Endothelial cell of umbilical vein (primary cell): ENCODE results near the gene ACER1. TPM values are rescaled to one million over a fixed set of nuclear protein-coding genes. Genes with fewer than 3 reads are reported as not detected.
A peak's percentile ranks its signal among the peaks of the same experiment; 100 is the strongest.
"Not testable (repeated sequence)": the region's sequence is repeated elsewhere in the genome, so short reads cannot be mapped to it uniquely, and the experiment has no call there.

Source experiments
- BruUV-seq: library from RNA; stranded (reverse); fragments of 400-500 nt; replicated peaks from 2 replicates; lab custom pipeline; 2021; lab: Mats Ljungman, UMichigan
- CTCF ChIA-PET: fragments of 300-600, 350-600 bp; sonication (Branson Sonifier 250); formaldehyde crosslinking; loops from one replicate; lab custom pipeline; 2021; ENCODE audit warnings: antibody characterized with exemption, inconsistent platforms; lab: Charles Lee
- POLR2A ChIA-PET: fragments of 300-600, 350-600 bp; sonication (Branson Sonifier 250); formaldehyde crosslinking; loops from one replicate; lab custom pipeline; 2021; ENCODE audit warnings: antibody characterized with exemption, inconsistent platforms; lab: Charles Lee
- DNase-seq: peaks from one replicate; pipeline ENCODE4 v3.0.0-alpha.2; 2011; ENCODE audit warnings: low read depth, low spot score
- FAIRE-seq: peaks from 2 replicates; lab custom pipeline; 2011; peaks lifted over from hg19 to GRCh38; lab: Jason Lieb, UNC
- H2AFZ ChIP-seq: 2 replicates; pipeline ENCODE4 v1.6.0; 2012; ENCODE audit warnings: low read depth, low read length, control low read depth, inconsistent platforms
- H3K27ac ChIP-seq: 2 replicates; pipeline ENCODE4 v1.5.1; 2011; ENCODE audit warnings: low read depth, mild to moderate bottlenecking, control low read depth, low read length, moderate library complexity; ENCODE audit not compliant: insufficient read depth
- H3K27me3 ChIP-seq, 2 experiments: 2 replicates each; pipeline versions ENCODE4 v1.6.0 to v1.6.1; 2011; ENCODE audit warnings: low read length in 2 of 2, mixed read lengths in 1 of 2; ENCODE audit not compliant: control insufficient read depth in 2 of 2, insufficient read depth in 2 of 2
- H3K36me3 ChIP-seq, 2 experiments: 2 replicates in 1 of 2; 3 replicates in 1 of 2; pipeline ENCODE4 v1.5.1; 2011; ENCODE audit warnings: low read length in 2 of 2, mild to moderate bottlenecking in 1 of 2, moderate library complexity in 1 of 2; ENCODE audit not compliant: control insufficient read depth in 2 of 2, insufficient read depth in 2 of 2; ENCODE audit errors: extremely low read depth in 1 of 2
- H3K4me1 ChIP-seq: 3 replicates; pipeline ENCODE4 v1.5.1; 2011; ENCODE audit warnings: mild to moderate bottlenecking, low read length; ENCODE audit not compliant: control insufficient read depth, insufficient read depth; ENCODE audit errors: extremely low read depth
- H3K4me2 ChIP-seq: 2 replicates; pipeline ENCODE4 v1.6.1; 2011; ENCODE audit warnings: low read length, control low read depth, mixed read lengths; ENCODE audit not compliant: insufficient read depth
- H3K4me3 ChIP-seq, 3 experiments: fragments of 200-600 bp in 1 of 3; sonication (generic), shearing (Covaris generic) in 1 of 3; replicated peaks in 1 of 3; 2 replicates each; pipeline ENCODE4 v1.5.1; 2011 to 2016; ENCODE audit warnings: control low read depth in 3 of 3, low read length in 3 of 3, mild to moderate bottlenecking in 2 of 3, inconsistent platforms in 1 of 3, low read depth in 1 of 3, moderate library complexity in 1 of 3; ENCODE audit not compliant: insufficient read depth in 1 of 3
- H3K79me2 ChIP-seq: 2 replicates; pipeline ENCODE4 v1.6.0; 2012; ENCODE audit warnings: low read length, inconsistent platforms; ENCODE audit not compliant: control insufficient read depth, insufficient read depth
- H3K9ac ChIP-seq: replicated peaks from 2 replicates; pipeline ENCODE3; 2011; ENCODE audit warnings: low read length, control low read depth; ENCODE audit not compliant: insufficient read depth; ENCODE audit errors: extremely low read depth
- H3K9me1 ChIP-seq: replicated peaks from 3 replicates; pipeline ENCODE4 v1.6.0; 2011; ENCODE audit warnings: mild to moderate bottlenecking, low read length; ENCODE audit not compliant: control insufficient read depth, insufficient read depth; ENCODE audit errors: extremely low read depth
- H3K9me3 ChIP-seq: replicated peaks from 2 replicates; pipeline ENCODE4 v1.5.1; 2012; ENCODE audit warnings: low read length, inconsistent platforms; ENCODE audit not compliant: control insufficient read depth, insufficient read depth
- H4K20me1 ChIP-seq: replicated peaks from 2 replicates; pipeline ENCODE3; 2011; ENCODE audit warnings: mild to moderate bottlenecking, low read length; ENCODE audit not compliant: control insufficient read depth, insufficient read depth; ENCODE audit errors: extremely low read depth
- CTCF ChIP-seq, 2 donors: IDR thresholded peaks; 1 replicate in 1 of 2; 2 replicates in 1 of 2; pipeline ENCODE4 v1.5.1; 2011; ENCODE audit warnings: low read length in 2 of 2, mild to moderate bottlenecking in 2 of 2, moderate library complexity in 2 of 2, control low read depth in 1 of 2, inconsistent platforms in 1 of 2, low read depth in 1 of 2; ENCODE audit not compliant: insufficient read depth in 1 of 2; ENCODE audit errors: extremely low read depth in 1 of 2
- EZH2 ChIP-seq: IDR thresholded peaks from 2 replicates; pipeline ENCODE4 v1.6.1; 2012; ENCODE audit warnings: borderline replicate concordance, low read depth, mild to moderate bottlenecking, moderate library complexity, low read length, inconsistent platforms; ENCODE audit not compliant: severe bottlenecking
- FOS ChIP-seq: IDR thresholded peaks from 2 replicates; pipeline ENCODE4 v1.6.1; 2011; ENCODE audit warnings: mild to moderate bottlenecking, low read length, moderate library complexity, borderline replicate concordance; ENCODE audit not compliant: insufficient read depth
- GATA2 ChIP-seq: IDR thresholded peaks from 2 replicates; pipeline ENCODE4 v1.7.0; 2011; ENCODE audit warnings: low read depth, mild to moderate bottlenecking, moderate library complexity, mixed read lengths, low read length; ENCODE audit not compliant: insufficient read length, insufficient read depth
- JUN ChIP-seq: IDR thresholded peaks from 2 replicates; pipeline ENCODE4 v1.6.1; 2011; ENCODE audit warnings: borderline replicate concordance, low read depth; ENCODE audit not compliant: insufficient read length, insufficient read depth
- MYC ChIP-seq: IDR thresholded peaks from one replicate; pipeline ENCODE4 v1.6.1; 2011; ENCODE audit warnings: mild to moderate bottlenecking, low read depth, low read length
- POLR2A ChIP-seq: IDR thresholded peaks from 2 replicates; pipeline ENCODE4 v1.6.1; 2012; ENCODE audit warnings: low read depth, mild to moderate bottlenecking, control low read depth, low read length
- POLR2AphosphoS5 ChIP-seq: IDR thresholded peaks from 2 replicates; pipeline ENCODE4 v1.6.1; 2012; ENCODE audit warnings: low read depth, mild to moderate bottlenecking, control low read depth, low read length, moderate library complexity; ENCODE audit not compliant: insufficient read depth
- dilution Hi-C: fragments of 300-500 bp; cut with MboI; formaldehyde crosslinking; loops from one replicate; pipeline ENCODE4 v1.15.0; 2019; ENCODE audit warnings: low sequenced_read_pairs; ENCODE audit not compliant: extremely low pct_ligation_motif_present
- intact Hi-C: fragments of 100-400 bp; cut with micrococcal nuclease; formaldehyde crosslinking; loops from one replicate; pipeline ENCODE4 v1.10.0; 2022
- polyA plus RNA-seq, 4 experiments: library from polyadenylated mRNA; depleted of rRNA in 3 of 4; stranded (reverse) in 3 of 4; unstranded in 1 of 4; fragments of >200 nt; gene quantifications; 2 replicates each; pipeline versions ENCODE4 v1.2.1 to v1.2.3, GENCODE V29; 2011 to 2012; ENCODE audit warnings: missing spikeins in 1 of 4
- total RNA-seq: library from RNA; stranded (reverse); gene quantifications from 2 replicates; pipeline ENCODE4 v1.2.3, GENCODE V29; 2021
- TF ChIP-seq, protein P1 (sequence below): IDR thresholded peaks from 2 replicates; pipeline ENCODE4 v1.6.1; 2011; ENCODE audit not compliant: insufficient read depth, insufficient read length

The ACER1 gene
- total and polyA plus RNA-seq, 2 donors (not counting 3 experiments of a cell fraction or from before 2014, with no cell fraction given), result 0.04 TPM; not detected in 1

GRCh38 chr19:6362027-6362350, 28.6 kb upstream of the ACER1 start:
- H3K27me3 ChIP-seq, result no peaks in the 10 kb centered on the region
- peaks cover 13% of the 10 kb centered on the region for H3K79me2 ChIP-seq
- ChIA-PET POLR2A (interaction anchor here (3.4 kb wide), 1 partner anchor 10 kb away, joined by 16 read pairs; the partner anchor contains the start of gene ALKBH7), CTCF (interaction anchor here (1.1 to 1.7 kb wide), 5 partner anchors 10 to 236 kb away, joined by 3 to 8 read pairs (median 4); partner anchors contain the start of gene ALKBH7)
- DNase-seq, result no peak
- BruUV-seq, result no TSS peak
- H2AFZ ChIP-seq, result peak overlapping the region; percentile 96
- H3K9ac ChIP-seq, result peak overlapping the region; percentile 77
- no peaks in the 10 kb centered on the region for H4K20me1 ChIP-seq
- intact Hi-C loops, result no loop called here
- dilution Hi-C loops, result no loop called here
- TF ChIP-seq POLR2A, result no peak
- no peak for TF ChIP-seq JUN
- TF ChIP-seq, protein P1, sequence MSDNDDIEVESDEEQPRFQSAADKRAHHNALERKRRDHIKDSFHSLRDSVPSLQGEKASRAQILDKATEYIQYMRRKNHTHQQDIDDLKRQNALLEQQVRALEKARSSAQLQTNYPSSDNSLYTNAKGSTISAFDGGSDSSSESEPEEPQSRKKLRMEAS, result no peak
- TF ChIP-seq POLR2AphosphoS5, result no peak
- TF ChIP-seq EZH2, result no peak
- no peak for TF ChIP-seq FOS
- TF ChIP-seq GATA2, result no peak
- no peak for TF ChIP-seq MYC
- TF ChIP-seq CTCF (IDR thresholded peaks at IDR 0.05; ENCODE audit: extremely low read depth in 1 of 2, insufficient read depth in 1 of 2, low read depth in 1 of 2, low read length in 2 of 2), result no peak
- H3K4me3 ChIP-seq, result peak overlapping the region; percentile 69 to 95 (median 77)
- H3K4me2 ChIP-seq, result peak overlapping the region; percentile 72
- peak overlapping the region; percentile 57 for H3K27ac ChIP-seq
- peaks cover 5 to 13% of the 10 kb centered on the region in 2 experiments for H3K36me3 ChIP-seq
- peaks cover 7% of the 10 kb centered on the region for H3K4me1 ChIP-seq
- FAIRE-seq, result peak; percentile 24
- H3K9me1 ChIP-seq, result no peaks in the 10 kb centered on the region
- no peaks in the 10 kb centered on the region for H3K9me3 ChIP-seq

DNA sequence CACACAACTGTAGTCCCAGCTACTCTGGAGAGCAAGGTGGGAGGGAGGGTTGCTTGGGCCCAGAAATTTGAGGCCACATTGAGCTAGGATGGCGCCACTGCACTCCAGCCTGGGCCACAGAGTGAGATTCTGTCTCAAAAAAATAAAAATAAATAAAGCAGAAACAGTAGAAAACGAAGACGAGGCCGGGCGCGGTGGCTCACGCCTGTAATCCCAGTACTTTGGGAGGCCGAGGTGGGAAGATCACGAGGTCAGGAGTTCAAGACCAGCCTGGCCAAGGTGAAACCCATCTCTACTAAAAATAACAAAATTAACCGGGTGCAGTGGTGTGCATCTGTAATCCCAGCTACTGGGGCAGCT, 27.4 kb upstream of the ACER1 start:
- H3K36me3 ChIP-seq, H3K4me1 ChIP-seq, H3K27ac ChIP-seq, H3K9me3 ChIP-seq, BruUV-seq, FAIRE-seq, DNase-seq, H4K20me1 ChIP-seq, H3K27me3 ChIP-seq, H3K9me1 ChIP-seq, dilution Hi-C loops: not testable (repeated sequence)
- H3K4me2 ChIP-seq, result peak overlapping the region; percentile 1
- peak overlapping the region in 2 of 3 experiments; percentile 69 to 77 for H3K4me3 ChIP-seq
- ChIA-PET CTCF (interaction anchor here (0.7 to 1.7 kb wide), 4 partner anchors 12 to 393 kb away, joined by 3 to 8 read pairs (median 3); partner anchors contain the start of gene ALKBH7), POLR2A (interaction anchor here (3.4 kb wide), 1 partner anchor 11 kb away, joined by 16 read pairs; the partner anchor contains the start of gene ALKBH7)
- H2AFZ ChIP-seq, result peak overlapping the region; percentile 54
- peak overlapping the region; percentile 77 for H3K9ac ChIP-seq
- intact Hi-C loops, result loop anchor here (1.0 kb wide), 2 partner anchors 12 to 64 kb away; no protein-coding TSS in a partner anchor
- H3K79me2 ChIP-seq, result peaks cover 13% of the 10 kb centered on the region

GRCh38 chr19:6360445-6360844, 27.0 kb upstream of the ACER1 start:
- H3K27ac ChIP-seq, H3K9me1 ChIP-seq, H4K20me1 ChIP-seq, FAIRE-seq, H3K4me3 ChIP-seq, H3K27me3 ChIP-seq, DNase-seq, BruUV-seq, H3K9ac ChIP-seq, intact Hi-C loops, H3K36me3 ChIP-seq, dilution Hi-C loops, H3K4me1 ChIP-seq, H3K4me2 ChIP-seq, H3K9me3 ChIP-seq, H2AFZ ChIP-seq: not testable (repeated sequence)
- POLR2A ChIA-PET, result interaction anchor here (3.4 kb wide), 1 partner anchor 12 kb away, joined by 16 read pairs; the partner anchor contains the start of gene ALKBH7
- H3K79me2 ChIP-seq, result peaks cover 13% of the 10 kb centered on the region
- CTCF ChIA-PET, result interaction anchor here (0.7 kb wide), 1 partner anchor 141 kb away, joined by 3 read pairs; no protein-coding TSS in a partner anchor
